Choroid plexus epithelial cell (primary cell): ENCODE data around the gene NOL9.

ENCODE experiments used
- DNase-seq: peaks from one replicate; pipeline ENCODE4 v3.0.0-alpha.2; 2010; ENCODE audit warnings: low read depth
- H3K4me3 ChIP-seq: 2 replicates; pipeline ENCODE4 v1.5.1; 2011; ENCODE audit warnings: low read depth, mild to moderate bottlenecking, control low read depth, low read length, moderate library complexity
- TF ChIP-seq, protein P1 (sequence below): conservative IDR thresholded peaks from 2 replicates; pipeline ENCODE4 v1.5.1; 2011; ENCODE audit warnings: low read depth, mild to moderate bottlenecking, control low read depth, inconsistent platforms, low read length, moderate library complexity

The NOL9 gene

DNA sequence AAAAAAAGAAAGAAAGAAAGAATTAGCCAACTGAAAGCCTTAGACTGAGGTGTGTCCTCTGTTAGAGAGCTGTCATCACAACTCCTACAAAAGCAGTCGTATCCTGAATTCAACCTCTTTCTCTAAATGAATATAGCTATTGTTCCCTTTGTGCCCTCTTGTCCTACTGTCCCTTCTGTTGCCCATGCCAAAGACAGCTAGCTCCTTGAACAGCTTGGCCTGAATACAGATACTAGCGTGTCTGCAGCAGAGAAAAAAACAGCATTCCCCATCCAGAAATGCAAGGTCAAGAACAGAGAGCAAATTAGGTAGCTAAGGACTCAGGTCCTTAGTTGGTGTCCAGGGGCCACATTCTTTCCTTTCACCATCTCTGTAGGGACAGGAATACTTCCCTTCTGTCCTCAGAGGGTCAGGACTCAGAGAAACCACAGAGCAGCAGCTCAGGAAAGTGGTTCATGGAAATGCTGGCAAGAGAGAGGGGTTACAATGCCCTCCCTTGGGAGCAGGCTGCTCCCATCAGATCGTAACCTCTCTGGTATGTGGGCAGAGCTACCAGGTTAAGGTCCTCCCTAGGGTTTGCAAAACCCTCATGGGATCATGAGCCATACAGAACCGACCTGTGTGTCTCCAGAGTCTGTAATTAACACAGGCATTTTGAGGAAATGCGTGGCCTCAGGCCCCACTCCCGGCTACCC is 23.7 kb upstream of the NOL9 start:
- DNase-seq, result no peak
- no peak overlapping the region for H3K4me3 ChIP-seq
- TF ChIP-seq, protein P1, sequence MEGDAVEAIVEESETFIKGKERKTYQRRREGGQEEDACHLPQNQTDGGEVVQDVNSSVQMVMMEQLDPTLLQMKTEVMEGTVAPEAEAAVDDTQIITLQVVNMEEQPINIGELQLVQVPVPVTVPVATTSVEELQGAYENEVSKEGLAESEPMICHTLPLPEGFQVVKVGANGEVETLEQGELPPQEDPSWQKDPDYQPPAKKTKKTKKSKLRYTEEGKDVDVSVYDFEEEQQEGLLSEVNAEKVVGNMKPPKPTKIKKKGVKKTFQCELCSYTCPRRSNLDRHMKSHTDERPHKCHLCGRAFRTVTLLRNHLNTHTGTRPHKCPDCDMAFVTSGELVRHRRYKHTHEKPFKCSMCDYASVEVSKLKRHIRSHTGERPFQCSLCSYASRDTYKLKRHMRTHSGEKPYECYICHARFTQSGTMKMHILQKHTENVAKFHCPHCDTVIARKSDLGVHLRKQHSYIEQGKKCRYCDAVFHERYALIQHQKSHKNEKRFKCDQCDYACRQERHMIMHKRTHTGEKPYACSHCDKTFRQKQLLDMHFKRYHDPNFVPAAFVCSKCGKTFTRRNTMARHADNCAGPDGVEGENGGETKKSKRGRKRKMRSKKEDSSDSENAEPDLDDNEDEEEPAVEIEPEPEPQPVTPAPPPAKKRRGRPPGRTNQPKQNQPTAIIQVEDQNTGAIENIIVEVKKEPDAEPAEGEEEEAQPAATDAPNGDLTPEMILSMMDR, result no peak

DNA sequence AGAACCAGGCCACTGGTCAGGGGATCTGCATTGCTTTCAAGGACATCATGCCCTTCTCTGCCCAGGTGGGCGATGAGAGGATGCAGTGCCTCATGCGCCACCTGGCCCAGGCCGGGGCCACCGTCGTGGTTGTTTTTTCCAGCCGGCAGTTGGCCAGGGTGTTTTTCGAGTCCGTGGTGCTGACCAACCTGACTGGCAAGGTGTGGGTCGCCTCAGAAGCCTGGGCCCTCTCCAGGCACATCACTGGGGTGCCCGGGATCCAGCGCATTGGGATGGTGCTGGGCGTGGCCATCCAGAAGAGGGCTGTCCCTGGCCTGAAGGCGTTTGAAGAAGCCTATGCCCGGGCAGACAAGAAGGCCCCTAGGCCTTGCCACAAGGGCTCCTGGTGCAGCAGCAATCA is 20.5 kb upstream of the NOL9 start:
- H3K4me3 ChIP-seq, result no peak overlapping the region
- TF ChIP-seq, protein P1, result no peak

DNA sequence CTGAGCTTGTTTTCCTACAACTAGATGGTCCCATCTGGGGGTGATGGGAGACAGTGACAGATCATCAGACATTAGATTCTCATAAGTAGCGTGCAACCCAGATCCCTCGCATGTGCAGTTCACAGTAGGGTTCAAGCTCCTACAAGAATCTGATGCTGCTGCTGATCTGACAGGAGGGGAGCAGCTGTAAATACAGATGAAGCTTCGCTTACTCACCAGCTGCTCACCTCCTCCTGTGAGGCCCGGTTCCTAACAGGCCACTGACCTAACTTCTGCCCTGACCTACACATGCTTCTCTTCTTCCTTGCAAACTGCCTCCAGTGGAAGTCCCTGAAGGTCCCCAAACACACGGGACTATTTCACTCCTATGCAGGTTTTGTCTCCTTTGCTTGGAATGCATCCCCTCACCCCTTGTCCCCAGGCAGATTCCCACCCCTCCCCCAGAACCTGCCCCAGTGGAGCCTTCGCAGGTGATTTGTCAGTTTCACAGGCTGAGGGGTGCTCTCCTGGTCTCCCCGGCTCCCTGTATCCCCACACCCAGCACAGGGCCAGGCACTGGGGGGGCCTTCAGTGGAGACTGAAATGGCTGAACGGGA is 19.8 kb upstream of the NOL9 start:
- TF ChIP-seq, protein P1, result no peak
- peak; percentile 54 for DNase-seq
- H3K4me3 ChIP-seq, result no peak overlapping the region

More for the DNA sequence above, 20.5 kb upstream of the NOL9 start:
- no peak for DNase-seq

DNA sequence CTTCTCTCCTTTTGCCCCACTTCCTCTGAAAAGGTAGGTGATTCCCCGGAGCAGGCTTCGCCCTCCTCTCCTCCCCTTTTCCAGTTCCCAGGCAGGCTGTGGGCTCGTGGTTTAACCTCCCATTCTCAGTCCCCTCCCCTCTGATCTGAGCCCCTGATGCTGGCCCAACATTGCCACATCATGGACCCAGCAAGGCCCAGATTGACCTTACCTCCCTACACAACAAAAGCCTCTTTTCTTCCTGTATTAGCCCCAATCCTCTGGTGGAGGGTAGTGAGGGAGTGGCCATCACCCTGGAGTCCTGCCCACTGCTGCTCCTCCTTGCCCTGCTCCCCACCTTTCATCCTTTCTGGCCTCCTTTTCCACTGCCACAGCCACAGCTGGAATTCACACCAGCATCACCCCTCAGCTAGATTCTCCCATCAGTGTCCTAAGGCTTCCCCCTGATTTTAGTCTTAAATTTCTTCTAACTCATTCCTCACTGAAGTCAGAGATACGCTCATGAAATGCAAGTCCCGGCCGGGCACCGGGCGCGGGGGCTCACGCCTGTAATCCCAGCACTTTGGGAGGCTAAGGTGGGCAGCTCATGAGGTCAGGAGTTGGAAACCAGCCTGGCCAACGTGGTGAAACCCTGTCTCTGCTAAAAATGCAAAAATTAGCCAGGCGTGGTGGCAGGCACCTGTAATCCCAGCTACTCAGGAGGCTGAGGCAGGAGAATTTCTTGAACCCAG is 18.5 kb upstream of the NOL9 start:
- no peak overlapping the region for H3K4me3 ChIP-seq
- TF ChIP-seq, protein P1, result no peak
- no peak for DNase-seq

DNA sequence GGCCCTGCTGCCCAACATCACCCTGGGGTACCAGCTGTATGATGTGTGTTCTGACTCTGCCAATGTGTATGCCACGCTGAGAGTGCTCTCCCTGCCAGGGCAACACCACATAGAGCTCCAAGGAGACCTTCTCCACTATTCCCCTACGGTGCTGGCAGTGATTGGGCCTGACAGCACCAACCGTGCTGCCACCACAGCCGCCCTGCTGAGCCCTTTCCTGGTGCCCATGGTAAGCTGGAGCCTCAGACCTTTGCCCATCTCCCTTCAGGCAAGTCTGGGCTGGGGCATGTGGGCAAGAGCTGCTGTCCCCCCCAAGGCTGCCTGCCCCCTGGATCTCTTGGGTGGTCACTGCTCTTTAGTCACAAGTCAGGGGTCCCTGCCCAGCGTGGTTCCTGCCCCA is 16.7 kb upstream of the NOL9 start:
- no peak overlapping the region for H3K4me3 ChIP-seq
- TF ChIP-seq, protein P1, result no peak
- no peak for DNase-seq

DNA sequence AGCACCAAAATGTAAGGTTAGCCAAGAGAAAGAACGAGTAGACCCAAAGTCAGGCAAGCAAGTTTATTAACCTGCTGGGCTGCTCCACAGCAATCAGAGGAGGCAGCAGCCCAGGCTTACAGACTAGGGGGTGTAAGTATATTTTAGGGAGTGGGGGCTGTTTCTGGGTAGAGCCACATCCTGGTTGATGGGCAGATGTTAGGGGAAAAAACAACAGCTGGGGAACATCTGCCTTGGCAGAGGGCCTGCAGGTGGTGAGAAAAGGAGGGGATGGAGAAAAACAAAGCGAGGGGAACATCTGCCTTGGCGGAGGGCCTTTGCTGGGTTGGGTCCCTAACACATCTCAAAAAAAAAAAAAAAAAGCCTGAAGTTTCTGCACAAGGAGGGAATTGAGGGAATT is 15.8 kb upstream of the NOL9 start:
- H3K4me3 ChIP-seq, result no peak overlapping the region
- DNase-seq, result no peak
- TF ChIP-seq, protein P1, result no peak

DNA sequence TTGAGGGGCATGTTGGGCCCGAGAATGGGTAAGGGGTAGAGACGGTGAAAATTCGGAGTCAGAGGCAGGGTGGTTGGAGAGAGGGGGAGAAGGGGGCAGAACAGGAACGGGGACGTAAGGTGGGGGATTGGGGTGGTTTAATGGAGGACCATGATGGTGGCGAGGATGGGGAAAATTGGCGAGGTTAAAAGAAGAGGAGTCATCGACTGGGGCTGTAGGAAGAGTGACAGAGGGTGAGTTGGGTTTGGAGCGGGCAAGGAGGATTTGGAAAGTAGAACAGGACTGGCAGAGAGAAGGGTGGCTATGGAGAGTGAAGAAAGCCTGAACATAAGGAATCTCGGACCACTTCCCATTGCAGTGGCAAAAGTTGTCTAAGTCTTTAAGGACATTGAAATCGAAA is 14.7 kb upstream of the NOL9 start:
- no peak overlapping the region for H3K4me3 ChIP-seq
- TF ChIP-seq, protein P1, result no peak
- DNase-seq, result no peak
